GM21737 (cell line): ENCODE measurements around the gene EIF4G3.
"Not testable (repeated sequence)": the region's sequence is repeated elsewhere in the genome, so short reads cannot be mapped to it uniquely, and the experiment has no call there.

ENCODE experiments used
- ATAC-seq: cut with Tn5 transposase; IDR thresholded peaks from one replicate; pipeline ENCODE4 v1.9.1; 2021; ENCODE audit warnings: mild to moderate bottlenecking, moderate library complexity; ENCODE audit not compliant: unreplicated experiment

Gene EIF4G3

GRCh38 chr1:21153388-21153787, 23.3 kb downstream of the EIF4G3 start:
- ATAC-seq: no peak

GRCh38 chr1:21152423-21153100, 24.1 kb downstream of the EIF4G3 start:
- ATAC-seq: no peak

- ATAC-seq: no peak
Observed at GRCh38 chr1:21149855-21150432, 26.8 kb downstream of the EIF4G3 start.

GRCh38 chr1:21149430-21149854, 27.3 kb downstream of the EIF4G3 start:
- ATAC-seq: no peak

- no peak for ATAC-seq
Observed at GRCh38 chr1:21143752-21144151, 32.9 kb downstream of the EIF4G3 start.

GRCh38 chr1:21143138-21143537, 33.6 kb downstream of the EIF4G3 start:
- no peak for ATAC-seq

- ATAC-seq: no peak
Observed at GRCh38 chr1:21141030-21141429, 35.7 kb downstream of the EIF4G3 start.

GRCh38 chr1:21139601-21140000, 37.1 kb downstream of the EIF4G3 start:
- no peak for ATAC-seq

- ATAC-seq: not testable (repeated sequence)
Observed at GRCh38 chr1:21136344-21136743, 40.4 kb downstream of the EIF4G3 start.

GRCh38 chr1:21131200-21131599, 45.5 kb downstream of the EIF4G3 start:
- no peak for ATAC-seq

- no peak for ATAC-seq
Observed at GRCh38 chr1:21129407-21129806, 47.3 kb downstream of the EIF4G3 start.

- ATAC-seq: no peak
Observed at GRCh38 chr1:21126324-21126723, 50.4 kb downstream of the EIF4G3 start.

GRCh38 chr1:21124846-21125245, 51.9 kb downstream of the EIF4G3 start:
- no peak for ATAC-seq

- ATAC-seq: no peak
Observed at GRCh38 chr1:21123287-21123948, 53.3 kb downstream of the EIF4G3 start.

GRCh38 chr1:21121764-21122471, 54.8 kb downstream of the EIF4G3 start:
- no peak for ATAC-seq

- no peak for ATAC-seq
Observed at GRCh38 chr1:21118167-21118566, 58.5 kb downstream of the EIF4G3 start.

GRCh38 chr1:21117597-21118001, 59.1 kb downstream of the EIF4G3 start:
- no peak for ATAC-seq

GRCh38 chr1:21117159-21117558, 59.5 kb downstream of the EIF4G3 start:
- no peak for ATAC-seq

GRCh38 chr1:21115098-21115760, 61.5 kb downstream of the EIF4G3 start:
- ATAC-seq: no peak

- no peak for ATAC-seq
Observed at GRCh38 chr1:21114431-21114830, 62.3 kb downstream of the EIF4G3 start.

- ATAC-seq: no peak
Observed at GRCh38 chr1:21110163-21110562, 66.5 kb downstream of the EIF4G3 start.
